ENCODE results near the gene CHGA.

GRCh38 chr14:92917041-92917940 lies 5.7 kb upstream of the CHGA start:
- TF ChIP-seq, protein P1, sequence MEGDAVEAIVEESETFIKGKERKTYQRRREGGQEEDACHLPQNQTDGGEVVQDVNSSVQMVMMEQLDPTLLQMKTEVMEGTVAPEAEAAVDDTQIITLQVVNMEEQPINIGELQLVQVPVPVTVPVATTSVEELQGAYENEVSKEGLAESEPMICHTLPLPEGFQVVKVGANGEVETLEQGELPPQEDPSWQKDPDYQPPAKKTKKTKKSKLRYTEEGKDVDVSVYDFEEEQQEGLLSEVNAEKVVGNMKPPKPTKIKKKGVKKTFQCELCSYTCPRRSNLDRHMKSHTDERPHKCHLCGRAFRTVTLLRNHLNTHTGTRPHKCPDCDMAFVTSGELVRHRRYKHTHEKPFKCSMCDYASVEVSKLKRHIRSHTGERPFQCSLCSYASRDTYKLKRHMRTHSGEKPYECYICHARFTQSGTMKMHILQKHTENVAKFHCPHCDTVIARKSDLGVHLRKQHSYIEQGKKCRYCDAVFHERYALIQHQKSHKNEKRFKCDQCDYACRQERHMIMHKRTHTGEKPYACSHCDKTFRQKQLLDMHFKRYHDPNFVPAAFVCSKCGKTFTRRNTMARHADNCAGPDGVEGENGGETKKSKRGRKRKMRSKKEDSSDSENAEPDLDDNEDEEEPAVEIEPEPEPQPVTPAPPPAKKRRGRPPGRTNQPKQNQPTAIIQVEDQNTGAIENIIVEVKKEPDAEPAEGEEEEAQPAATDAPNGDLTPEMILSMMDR (IDR thresholded peaks at IDR 0.05 in 2 of 3, conservative IDR thresholded peaks at IDR 0.05 in 1 of 3; ENCODE audit: control insufficient read depth in 2 of 3, extremely low read depth in 1 of 3, insufficient read depth in 1 of 3, low read depth in 3 of 3, low read length in 3 of 3): no peak
- TF ChIP-seq SMAD1 (IDR thresholded peaks at IDR 0.05; ENCODE audit: low read depth, partially characterized antibody): no peak
- TF ChIP-seq POLR2A (IDR thresholded peaks at IDR 0.05; ENCODE audit: low read depth, low read length): no peak
- TF ChIP-seq BHLHE40 (IDR thresholded peaks at IDR 0.05; ENCODE audit: borderline replicate concordance in 1 of 2, low read depth in 2 of 2, low read length in 1 of 2): no peak
- no peak for TF ChIP-seq HDAC2 (IDR thresholded peaks at IDR 0.05)
- TF ChIP-seq EZH2 (IDR thresholded peaks at IDR 0.05; ENCODE audit: borderline replicate concordance, control insufficient read depth, low read depth, low read length): no peak
- TF ChIP-seq, protein P2, sequence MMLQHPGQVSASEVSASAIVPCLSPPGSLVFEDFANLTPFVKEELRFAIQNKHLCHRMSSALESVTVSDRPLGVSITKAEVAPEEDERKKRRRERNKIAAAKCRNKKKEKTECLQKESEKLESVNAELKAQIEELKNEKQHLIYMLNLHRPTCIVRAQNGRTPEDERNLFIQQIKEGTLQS (IDR thresholded peaks at IDR 0.05; ENCODE audit: borderline replicate concordance, extremely low read depth, low read depth, low read length): no peak
- TF ChIP-seq, protein P3, sequence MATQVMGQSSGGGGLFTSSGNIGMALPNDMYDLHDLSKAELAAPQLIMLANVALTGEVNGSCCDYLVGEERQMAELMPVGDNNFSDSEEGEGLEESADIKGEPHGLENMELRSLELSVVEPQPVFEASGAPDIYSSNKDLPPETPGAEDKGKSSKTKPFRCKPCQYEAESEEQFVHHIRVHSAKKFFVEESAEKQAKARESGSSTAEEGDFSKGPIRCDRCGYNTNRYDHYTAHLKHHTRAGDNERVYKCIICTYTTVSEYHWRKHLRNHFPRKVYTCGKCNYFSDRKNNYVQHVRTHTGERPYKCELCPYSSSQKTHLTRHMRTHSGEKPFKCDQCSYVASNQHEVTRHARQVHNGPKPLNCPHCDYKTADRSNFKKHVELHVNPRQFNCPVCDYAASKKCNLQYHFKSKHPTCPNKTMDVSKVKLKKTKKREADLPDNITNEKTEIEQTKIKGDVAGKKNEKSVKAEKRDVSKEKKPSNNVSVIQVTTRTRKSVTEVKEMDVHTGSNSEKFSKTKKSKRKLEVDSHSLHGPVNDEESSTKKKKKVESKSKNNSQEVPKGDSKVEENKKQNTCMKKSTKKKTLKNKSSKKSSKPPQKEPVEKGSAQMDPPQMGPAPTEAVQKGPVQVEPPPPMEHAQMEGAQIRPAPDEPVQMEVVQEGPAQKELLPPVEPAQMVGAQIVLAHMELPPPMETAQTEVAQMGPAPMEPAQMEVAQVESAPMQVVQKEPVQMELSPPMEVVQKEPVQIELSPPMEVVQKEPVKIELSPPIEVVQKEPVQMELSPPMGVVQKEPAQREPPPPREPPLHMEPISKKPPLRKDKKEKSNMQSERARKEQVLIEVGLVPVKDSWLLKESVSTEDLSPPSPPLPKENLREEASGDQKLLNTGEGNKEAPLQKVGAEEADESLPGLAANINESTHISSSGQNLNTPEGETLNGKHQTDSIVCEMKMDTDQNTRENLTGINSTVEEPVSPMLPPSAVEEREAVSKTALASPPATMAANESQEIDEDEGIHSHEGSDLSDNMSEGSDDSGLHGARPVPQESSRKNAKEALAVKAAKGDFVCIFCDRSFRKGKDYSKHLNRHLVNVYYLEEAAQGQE (IDR thresholded peaks at IDR 0.05; ENCODE audit: low read depth, low read length): no peak
- no peak for TF ChIP-seq BACH1 (IDR thresholded peaks at IDR 0.05; ENCODE audit: borderline replicate concordance)
- TF ChIP-seq E2F4 (IDR thresholded peaks at IDR 0.05; ENCODE audit: low read depth, low read length): no peak

Measured in GM12878 (cell line).